H9 (cell line): Measurements from ENCODE around the gene HSPBP1. TPM values are rescaled to one million over a fixed set of nuclear protein-coding genes. Genes with fewer than 3 reads are reported as not detected.

Experiments used
- DNase-seq: peaks from one replicate; pipeline ENCODE4 v3.0.0-alpha.2; 2017
- H2AFZ ChIP-seq: one replicate; pipeline ENCODE4 v1.6.1; 2013; ENCODE audit warnings: mild to moderate bottlenecking, low read length, control low read depth, moderate library complexity
- H2AK5ac ChIP-seq: 2 replicates; pipeline ENCODE4 v1.6.1; 2013; ENCODE audit warnings: low read length, control low read depth, mixed read lengths; ENCODE audit not compliant: insufficient read length
- H2BK120ac ChIP-seq: one replicate; pipeline ENCODE4 v1.6.1; 2013; ENCODE audit warnings: low read depth, mild to moderate bottlenecking, low read length, control low read depth, inconsistent platforms; ENCODE audit not compliant: poor library complexity, severe bottlenecking
- H2BK12ac ChIP-seq: 2 replicates; pipeline ENCODE4 v1.6.1; 2013; ENCODE audit warnings: low read length, control low read depth, mixed read lengths, low read depth; ENCODE audit not compliant: insufficient read length
- H2BK15ac ChIP-seq: 2 replicates; pipeline ENCODE4 v1.6.1; 2013; ENCODE audit warnings: low read depth, low read length, control low read depth
- H2BK20ac ChIP-seq: one replicate; pipeline ENCODE4 v1.6.1; 2013; ENCODE audit warnings: low read depth, mild to moderate bottlenecking, low read length, control low read depth, inconsistent platforms; ENCODE audit not compliant: poor library complexity, severe bottlenecking
- H2BK5ac ChIP-seq: 2 replicates; pipeline ENCODE4 v1.6.1; 2013; ENCODE audit warnings: low read length, control low read depth, mixed read lengths; ENCODE audit not compliant: insufficient read length
- H3K14ac ChIP-seq: 2 replicates; pipeline ENCODE4 v1.6.1; 2013; ENCODE audit warnings: low read length, control low read depth; ENCODE audit not compliant: insufficient read depth
- H3K18ac ChIP-seq: 2 replicates; pipeline ENCODE4 v1.6.1; 2013; ENCODE audit warnings: low read depth, mild to moderate bottlenecking, mixed read lengths, low read length, control low read depth; ENCODE audit not compliant: insufficient read length
- H3K23ac ChIP-seq: 2 replicates; pipeline ENCODE4 v1.6.1; 2013; ENCODE audit warnings: low read length, control low read depth, mixed read lengths, low read depth; ENCODE audit not compliant: insufficient read length
- H3K23me2 ChIP-seq: 2 replicates; pipeline ENCODE4 v1.6.1; 2013; ENCODE audit warnings: low read depth, mild to moderate bottlenecking, mixed read lengths, low read length, control low read depth; ENCODE audit not compliant: insufficient read length, poor library complexity, severe bottlenecking
- H3K27ac ChIP-seq: 2 replicates; pipeline ENCODE4 v1.5.1; 2013; ENCODE audit warnings: low read length, control low read depth, mixed read lengths, low read depth; ENCODE audit not compliant: insufficient read length
- H3K27me3 ChIP-seq: 2 replicates; pipeline ENCODE4 v1.6.1; 2013; ENCODE audit warnings: low read length, control low read depth, inconsistent platforms; ENCODE audit not compliant: insufficient read depth
- H3K4ac ChIP-seq: 2 replicates; pipeline ENCODE4 v1.6.1; 2013; ENCODE audit warnings: low read depth, mild to moderate bottlenecking, control low read depth, inconsistent platforms, low read length, moderate library complexity
- H3K4me1 ChIP-seq: 2 replicates; pipeline ENCODE4 v1.6.1; 2013; ENCODE audit warnings: low read length, control low read depth, inconsistent platforms; ENCODE audit not compliant: insufficient read depth
- H3K4me2 ChIP-seq: 2 replicates; pipeline ENCODE4 v1.6.1; 2013; ENCODE audit warnings: low read length, control low read depth, mixed read lengths; ENCODE audit not compliant: insufficient read length, insufficient read depth
- H3K56ac ChIP-seq: 2 replicates; pipeline ENCODE4 v1.6.1; 2013; ENCODE audit warnings: low read depth, mild to moderate bottlenecking, mixed read lengths, low read length, control low read depth; ENCODE audit not compliant: insufficient read length
- H3K79me1 ChIP-seq: 2 replicates; pipeline ENCODE4 v1.6.1; 2013; ENCODE audit warnings: low read depth, mild to moderate bottlenecking, moderate library complexity, low read length, control low read depth, inconsistent platforms; ENCODE audit not compliant: insufficient read depth, poor library complexity, severe bottlenecking
- H3K79me2 ChIP-seq: 2 replicates; pipeline ENCODE4 v1.6.1; 2013; ENCODE audit warnings: low read length, control low read depth, inconsistent platforms; ENCODE audit not compliant: insufficient read depth
- H3K9ac ChIP-seq: 2 replicates; pipeline ENCODE4 v1.6.1; 2013; ENCODE audit warnings: low read length, control low read depth, mixed read lengths; ENCODE audit not compliant: insufficient read length; ENCODE audit errors: extremely low read depth
- H3K9me3 ChIP-seq: one replicate; pipeline ENCODE4 v1.6.1; 2013; ENCODE audit warnings: low read depth, low read length, inconsistent platforms; ENCODE audit not compliant: control insufficient read depth
- H3T11ph ChIP-seq: one replicate; pipeline ENCODE4 v1.6.1; 2013; ENCODE audit warnings: mild to moderate bottlenecking, low read length, control low read depth, inconsistent platforms
- H4K20me1 ChIP-seq: one replicate; pipeline ENCODE4 v1.6.1; 2013; ENCODE audit not compliant: control insufficient read depth, insufficient read length, insufficient read depth
- H4K5ac ChIP-seq: 2 replicates; pipeline ENCODE4 v1.6.1; 2013; ENCODE audit warnings: low read depth, mild to moderate bottlenecking, mixed read lengths, low read length, control low read depth; ENCODE audit not compliant: insufficient read length
- H4K8ac ChIP-seq: replicated peaks from 2 replicates; pipeline ENCODE4 v1.6.1; 2013; ENCODE audit warnings: low read length, control low read depth, mixed read lengths, low read depth; ENCODE audit not compliant: insufficient read length
- H4K91ac ChIP-seq: 2 replicates; pipeline ENCODE4 v1.6.1; 2013; ENCODE audit warnings: low read depth, mild to moderate bottlenecking, moderate library complexity, mixed read lengths, low read length, control low read depth; ENCODE audit not compliant: insufficient read length
- H3K27ac Mint-ChIP-seq, 3 experiments: 2 replicates in 2 of 3; 3 replicates in 1 of 3; pipeline ENCODE4 v1.8.0; 2020 to 2021; ENCODE audit warnings: mixed read lengths in 3 of 3, mild to moderate bottlenecking in 1 of 3, moderate library complexity in 1 of 3
- H3K27me3 Mint-ChIP-seq: 2 replicates; pipeline ENCODE4 v1.8.0; 2021; ENCODE audit warnings: low read depth, mild to moderate bottlenecking, moderate library complexity, mixed read lengths
- H3K36me3 Mint-ChIP-seq, 3 experiments: 2 replicates in 2 of 3; 3 replicates in 1 of 3; pipeline ENCODE4 v1.8.0; 2020 to 2021; ENCODE audit warnings: low read depth in 3 of 3, mixed read lengths in 3 of 3; ENCODE audit not compliant: insufficient read depth in 1 of 3
- H3K4me1 Mint-ChIP-seq, 2 experiments: 2 replicates each; pipeline ENCODE4 v1.8.0; 2020; ENCODE audit warnings: mixed read lengths in 2 of 2
- H3K4me3 Mint-ChIP-seq, 2 experiments: 2 replicates in 1 of 2; 3 replicates in 1 of 2; pipeline ENCODE4 v1.8.0; 2020 to 2021; ENCODE audit warnings: mild to moderate bottlenecking in 2 of 2, mixed read lengths in 2 of 2, moderate library complexity in 1 of 2
- H3K9me3 Mint-ChIP-seq, 2 experiments: 2 replicates in 1 of 2; 3 replicates in 1 of 2; pipeline ENCODE4 v1.8.0; 2020; ENCODE audit warnings: mild to moderate bottlenecking in 2 of 2, mixed read lengths in 2 of 2, moderate library complexity in 1 of 2
- WGBS: extraction: QIAGEN DNeasy Blood & Tissue Kit; methylation state at CpG from one replicate; pipeline ENCODE4 v1.1.7; 2013; ENCODE audit warnings: missing lambda C conversion rate, low lambda C conversion rate, mixed read lengths; ENCODE audit not compliant: insufficient read length; ENCODE audit errors: extremely low coverage; 5-methylcytosine and 5-hydroxymethylcytosine counted together
- total RNA-seq: library from RNA; stranded (reverse); gene quantifications from 2 replicates; pipeline ENCODE4 v1.2.1, GENCODE V29; 2021
- TF ChIP-seq, protein P1 (sequence below): fragments of 200-600 bp; sonication (generic); conservative IDR thresholded peaks from 3 replicates; pipeline ENCODE4 v1.8.0; 2021; ENCODE audit warnings: antibody characterized with exemption, mild to moderate bottlenecking

Gene HSPBP1
- total RNA-seq, 1 experiment from 2014 or later = 47.4 TPM

DNA sequence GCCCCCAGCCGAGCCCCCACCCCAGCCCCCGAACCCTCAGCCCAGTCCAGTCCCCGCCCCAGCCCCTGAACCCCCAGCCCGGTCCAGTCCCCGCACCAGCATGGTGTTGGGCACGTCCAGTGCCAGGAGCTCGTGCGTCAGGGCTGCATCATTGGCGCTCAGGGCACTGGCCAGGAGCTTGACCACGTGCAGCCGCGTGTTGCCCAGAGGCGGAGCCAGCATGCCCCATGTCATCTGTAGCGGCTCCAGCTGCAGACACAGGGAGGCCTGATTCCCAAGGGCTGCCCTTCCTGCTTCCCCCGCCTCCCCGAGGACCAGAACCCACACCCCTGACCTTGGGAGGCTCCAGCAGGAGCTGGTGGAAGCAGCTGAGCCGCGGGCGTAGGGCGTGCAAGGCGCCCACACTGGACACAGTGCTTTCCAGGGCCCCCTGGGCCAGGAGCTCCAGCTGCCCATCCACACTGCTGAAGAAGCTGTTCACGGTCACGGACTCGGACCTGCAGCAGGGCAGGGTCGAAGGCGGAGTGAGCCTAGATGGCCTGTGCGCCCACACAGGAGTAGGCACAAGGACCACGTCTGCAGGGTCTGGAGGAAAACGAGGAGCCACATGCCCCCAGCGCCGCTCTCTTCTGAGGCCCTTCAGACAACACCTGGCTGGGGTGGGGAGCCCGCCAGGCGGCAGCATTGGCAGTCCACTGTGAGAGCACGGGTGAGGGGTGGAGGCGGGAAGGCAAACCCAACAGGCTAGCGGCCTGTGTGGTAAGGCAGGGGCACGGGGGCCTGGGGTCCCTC lies 38.6 kb downstream of the HSPBP1 start:
- TF ChIP-seq, protein P1, sequence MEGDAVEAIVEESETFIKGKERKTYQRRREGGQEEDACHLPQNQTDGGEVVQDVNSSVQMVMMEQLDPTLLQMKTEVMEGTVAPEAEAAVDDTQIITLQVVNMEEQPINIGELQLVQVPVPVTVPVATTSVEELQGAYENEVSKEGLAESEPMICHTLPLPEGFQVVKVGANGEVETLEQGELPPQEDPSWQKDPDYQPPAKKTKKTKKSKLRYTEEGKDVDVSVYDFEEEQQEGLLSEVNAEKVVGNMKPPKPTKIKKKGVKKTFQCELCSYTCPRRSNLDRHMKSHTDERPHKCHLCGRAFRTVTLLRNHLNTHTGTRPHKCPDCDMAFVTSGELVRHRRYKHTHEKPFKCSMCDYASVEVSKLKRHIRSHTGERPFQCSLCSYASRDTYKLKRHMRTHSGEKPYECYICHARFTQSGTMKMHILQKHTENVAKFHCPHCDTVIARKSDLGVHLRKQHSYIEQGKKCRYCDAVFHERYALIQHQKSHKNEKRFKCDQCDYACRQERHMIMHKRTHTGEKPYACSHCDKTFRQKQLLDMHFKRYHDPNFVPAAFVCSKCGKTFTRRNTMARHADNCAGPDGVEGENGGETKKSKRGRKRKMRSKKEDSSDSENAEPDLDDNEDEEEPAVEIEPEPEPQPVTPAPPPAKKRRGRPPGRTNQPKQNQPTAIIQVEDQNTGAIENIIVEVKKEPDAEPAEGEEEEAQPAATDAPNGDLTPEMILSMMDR = no peak
- Histone ChIP-seq H3K9me3 (no peaks in the 10 kb centered on the region), H3K79me1 (no peaks in the 10 kb centered on the region), H3K9ac (no peak overlapping the region), H2BK12ac (no peak overlapping the region), H3K18ac (no peak overlapping the region), H3K4ac (no peak overlapping the region), H4K91ac (no peak overlapping the region), H2AK5ac (no peak overlapping the region), H3K4me1 (no peaks in the 10 kb centered on the region), H2AFZ (no peak overlapping the region), H3K23me2 (no peaks in the 10 kb centered on the region), H3K79me2 (no peaks in the 10 kb centered on the region), H3K23ac (no peak overlapping the region), H3K14ac (no peak overlapping the region), H4K5ac (no peak overlapping the region), H2BK5ac (no peak overlapping the region), H3K4me2 (no peak overlapping the region), H2BK15ac (no peak overlapping the region), H3K27ac (no peak overlapping the region), H3K27me3 (no peaks in the 10 kb centered on the region), H3K56ac (no peak overlapping the region), H3T11ph (no peak overlapping the region), H2BK20ac (no peak overlapping the region), H4K20me1 (no peaks in the 10 kb centered on the region), H2BK120ac (no peak overlapping the region), H4K8ac (no peak overlapping the region)
- no peak overlapping the region; a peak in 1 of 7 replicates for H3K27ac Mint-ChIP-seq
- H3K4me3 Mint-ChIP-seq = no peak overlapping the region
- WGBS = no CpG with 5 or more reads among the region's 37 CpGs
- no peaks in the 10 kb centered on the region for H3K4me1 Mint-ChIP-seq
- DNase-seq = no peak
- H3K27me3 Mint-ChIP-seq = no peaks in the 10 kb centered on the region
- peaks cover 33 to 82% (median 78%) of the 10 kb centered on the region in 3 experiments; a peak in 6 of 7 replicates for H3K36me3 Mint-ChIP-seq
- H3K9me3 Mint-ChIP-seq = no peaks in the 10 kb centered on the region
